Raji (cell line): ENCODE results near the gene HMGXB3.

Experiments used
- POLR2A ChIP-seq: IDR thresholded peaks from 2 replicates; pipeline ENCODE4 v1.6.1; 2011; ENCODE audit warnings: low read depth, low read length, control low read depth; ENCODE audit not compliant: insufficient read depth

The HMGXB3 gene

GRCh38 chr5:150057052-150057451 lies 56.5 kb downstream of the HMGXB3 start:
- TF ChIP-seq POLR2A = no peak

GRCh38 chr5:150057511-150057910 lies 57.0 kb downstream of the HMGXB3 start:
- TF ChIP-seq POLR2A = no peak

- TF ChIP-seq POLR2A = no peak
These were observed 57.5 kb downstream of the HMGXB3 start for GRCh38 chr5:150057996-150058395.

GRCh38 chr5:150058480-150059126 lies 58.1 kb downstream of the HMGXB3 start:
- TF ChIP-seq POLR2A = no peak

GRCh38 chr5:150059623-150060022 lies 59.1 kb downstream of the HMGXB3 start:
- TF ChIP-seq POLR2A = no peak

- TF ChIP-seq POLR2A = no peak
These were observed 59.9 kb downstream of the HMGXB3 start for GRCh38 chr5:150060471-150060870.

GRCh38 chr5:150061538-150061995 lies 61.0 kb downstream of the HMGXB3 start:
- no peak for TF ChIP-seq POLR2A

- no peak for TF ChIP-seq POLR2A
These were observed 61.8 kb downstream of the HMGXB3 start for GRCh38 chr5:150062216-150062922.

DNA sequence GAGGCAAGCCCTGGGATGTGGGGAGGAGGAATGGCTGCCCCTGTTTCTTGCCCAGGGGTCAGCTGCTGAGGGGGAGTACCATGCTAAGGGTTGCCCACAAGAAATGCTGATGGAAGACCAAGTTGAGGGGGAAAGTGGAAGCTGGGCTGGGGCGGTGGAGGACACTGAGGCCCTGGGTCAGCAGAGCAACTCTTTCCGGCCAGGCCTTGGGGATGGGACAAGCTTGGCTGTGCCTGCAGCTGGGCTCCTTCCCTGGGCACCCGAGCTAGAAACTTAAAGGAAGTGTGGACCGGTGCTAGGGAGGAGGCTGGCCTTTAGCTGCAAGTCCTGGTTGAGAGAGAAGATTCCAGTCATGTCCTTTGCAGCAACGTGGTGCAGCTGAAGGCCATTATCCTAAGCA lies 63.1 kb downstream of the HMGXB3 start:
- TF ChIP-seq POLR2A = no peak

- no peak for TF ChIP-seq POLR2A
These were observed 64.2 kb downstream of the HMGXB3 start for GRCh38 chr5:150064681-150065220.

DNA sequence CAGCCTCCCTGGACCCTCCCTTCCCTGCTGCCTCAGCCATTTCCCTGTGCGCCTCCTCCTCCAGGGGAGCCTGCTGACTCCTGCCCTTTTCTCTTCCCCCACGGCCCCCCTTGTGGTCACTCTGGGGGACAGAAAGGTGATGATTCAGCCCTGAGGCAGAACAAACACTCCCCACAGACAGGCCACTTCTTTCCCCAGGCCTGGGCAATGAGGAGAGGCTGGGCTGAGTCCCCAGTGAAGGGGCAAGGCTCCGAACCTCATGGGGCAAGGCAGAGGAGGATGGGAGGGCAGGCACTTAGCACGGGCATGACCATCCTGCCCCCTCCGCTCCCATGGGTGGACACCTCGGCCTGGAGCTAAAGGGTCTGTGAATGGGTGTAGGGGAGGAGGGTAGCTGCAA lies 64.8 kb downstream of the HMGXB3 start:
- no peak for TF ChIP-seq POLR2A

GRCh38 chr5:150065886-150066285 lies 65.3 kb downstream of the HMGXB3 start:
- TF ChIP-seq POLR2A = no peak

- no peak for TF ChIP-seq POLR2A
These were observed 65.9 kb downstream of the HMGXB3 start for GRCh38 chr5:150066436-150066835.

DNA sequence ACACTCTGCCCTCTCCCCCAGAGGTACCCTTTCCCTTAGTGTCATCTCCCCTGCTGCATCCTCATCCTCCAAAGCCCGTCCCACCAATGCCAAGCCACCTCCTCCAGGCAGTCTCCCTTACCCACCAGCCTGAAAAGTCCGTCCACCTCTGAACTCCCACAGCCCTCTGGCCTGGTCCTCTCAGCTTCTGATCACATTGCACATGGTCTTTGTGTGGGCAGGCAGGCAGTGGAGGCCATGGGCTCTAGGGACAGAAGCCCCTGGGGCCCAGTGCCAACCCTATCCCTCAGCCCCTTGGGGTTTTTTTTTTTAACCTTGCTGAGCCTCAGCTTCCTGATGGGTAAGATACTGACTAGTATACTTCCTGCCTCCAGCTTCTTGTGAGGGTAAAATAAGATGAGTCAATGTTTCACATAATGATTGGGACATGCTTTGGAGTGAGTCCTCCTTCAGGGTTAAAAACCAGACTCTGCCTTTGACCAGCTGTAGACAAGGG lies 66.4 kb downstream of the HMGXB3 start:
- no peak for TF ChIP-seq POLR2A

GRCh38 chr5:150067405-150067960 lies 66.9 kb downstream of the HMGXB3 start:
- no peak for TF ChIP-seq POLR2A

- no peak for TF ChIP-seq POLR2A
These were observed 67.5 kb downstream of the HMGXB3 start for GRCh38 chr5:150068071-150068470.
